ENCODE data around the gene F10.

The F10 gene

DNA sequence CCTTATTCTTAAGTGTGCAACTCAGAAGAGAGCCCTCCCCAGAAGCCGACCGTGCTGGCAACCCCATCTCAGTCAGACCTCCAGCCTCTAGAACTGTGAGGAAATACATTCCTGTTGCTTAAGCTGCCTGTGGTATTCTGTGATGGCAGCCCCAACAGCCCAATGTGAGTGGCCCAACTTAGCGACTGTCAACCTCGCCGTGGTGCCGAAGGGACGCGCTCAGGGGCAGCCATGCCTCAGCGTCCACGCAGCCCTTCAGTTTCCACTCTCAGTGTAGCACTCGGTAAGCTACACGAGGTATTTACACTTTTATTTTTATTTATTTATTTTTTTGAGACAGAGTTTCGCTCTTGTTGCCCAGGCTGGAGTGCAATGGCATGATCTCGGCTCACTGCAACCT is 54.2 kb downstream of the F10 start:
- DNase-seq: no peak

DNA sequence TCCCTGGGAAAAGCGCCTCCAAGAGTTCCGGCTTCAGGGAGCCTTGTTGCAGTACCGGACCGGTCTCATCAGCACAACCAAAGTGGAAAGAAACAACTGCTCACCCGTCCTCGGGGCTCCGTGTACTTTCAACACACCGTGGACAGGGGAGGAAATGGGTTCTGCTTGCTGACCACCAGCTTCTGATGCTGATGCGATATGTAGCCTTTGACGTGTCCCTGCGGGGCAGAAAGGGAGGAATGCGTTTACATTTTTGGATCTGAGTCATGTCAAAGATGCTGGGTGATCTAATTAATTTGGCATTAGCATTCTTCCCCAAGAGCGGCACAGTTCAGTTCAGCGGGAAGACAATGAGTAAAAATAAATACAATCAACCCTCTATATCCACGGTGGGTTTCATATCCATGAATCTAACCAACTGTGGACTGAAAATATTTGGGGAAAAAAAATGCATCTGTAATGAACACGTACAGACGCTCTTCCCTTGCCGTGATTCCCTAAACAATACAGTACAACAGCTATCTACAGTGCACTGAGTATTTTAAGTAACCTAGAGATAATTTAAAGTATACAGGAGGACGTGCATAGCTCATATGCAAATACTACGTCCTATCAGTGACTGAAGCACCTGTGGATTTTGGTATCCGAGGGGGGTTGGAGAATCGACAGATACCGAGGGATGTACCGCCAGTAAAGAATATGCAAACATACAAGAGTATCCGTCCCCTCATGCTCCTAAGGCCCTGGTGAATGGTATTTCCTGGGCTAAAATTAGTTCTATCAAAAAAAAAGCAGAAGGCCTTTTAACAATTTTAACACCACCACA is 55.7 kb downstream of the F10 start:
- DNase-seq: no peak

DNA sequence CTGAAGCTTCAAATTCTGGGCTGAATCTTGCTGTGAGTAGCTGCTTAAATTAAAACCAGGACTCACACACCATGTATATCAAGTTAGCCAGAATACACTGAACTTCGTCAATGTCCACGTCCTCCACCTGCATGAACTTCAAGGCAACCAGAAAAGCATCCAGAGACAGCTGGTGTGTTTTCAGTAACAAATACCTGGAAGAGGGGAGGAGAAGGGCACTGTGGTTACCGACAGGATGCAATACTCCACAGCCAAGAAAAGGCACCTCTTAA is 56.2 kb downstream of the F10 start:
- DNase-seq: no peak

DNA sequence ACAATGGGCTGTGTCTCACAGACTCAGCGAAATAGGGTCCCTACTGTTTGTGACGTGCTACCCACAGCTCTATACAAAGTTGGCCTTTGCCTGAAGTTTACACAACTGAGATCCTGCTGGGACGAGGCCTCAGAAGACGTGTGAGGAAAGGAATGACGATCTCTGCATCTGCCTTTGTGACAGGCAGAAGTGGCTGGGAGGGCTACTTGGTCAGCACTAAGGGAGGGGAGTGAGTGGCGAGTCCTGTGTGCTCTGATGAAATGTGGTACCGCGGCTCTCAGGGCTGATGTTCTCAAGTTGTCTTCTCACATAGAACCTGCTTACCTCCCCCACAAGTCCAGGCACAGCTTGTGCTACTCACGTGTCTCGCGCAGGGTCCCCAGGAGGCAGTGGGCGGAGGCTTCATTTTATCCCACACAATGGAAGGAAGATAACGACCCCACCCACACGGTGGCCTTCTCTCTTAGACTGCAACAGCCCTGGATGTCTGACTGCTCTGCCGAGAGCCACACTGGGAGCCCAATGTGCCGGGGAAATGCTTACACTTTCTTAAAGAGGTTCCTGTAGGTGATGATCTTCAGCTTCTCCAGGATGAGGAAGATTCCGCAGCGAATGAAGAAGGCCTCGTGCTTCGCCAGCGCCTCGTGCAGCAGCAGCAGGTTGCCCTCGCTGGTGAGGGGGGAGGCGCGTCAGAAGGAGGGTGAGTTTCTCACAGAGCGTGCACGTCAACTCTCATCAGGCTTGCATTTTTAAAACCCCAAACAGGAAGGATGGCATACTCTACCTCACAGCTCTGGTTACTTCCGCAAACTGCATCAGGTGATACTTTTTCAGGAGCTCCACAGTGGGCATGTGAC is 57.0 kb downstream of the F10 start:
- no peak for DNase-seq

DNA sequence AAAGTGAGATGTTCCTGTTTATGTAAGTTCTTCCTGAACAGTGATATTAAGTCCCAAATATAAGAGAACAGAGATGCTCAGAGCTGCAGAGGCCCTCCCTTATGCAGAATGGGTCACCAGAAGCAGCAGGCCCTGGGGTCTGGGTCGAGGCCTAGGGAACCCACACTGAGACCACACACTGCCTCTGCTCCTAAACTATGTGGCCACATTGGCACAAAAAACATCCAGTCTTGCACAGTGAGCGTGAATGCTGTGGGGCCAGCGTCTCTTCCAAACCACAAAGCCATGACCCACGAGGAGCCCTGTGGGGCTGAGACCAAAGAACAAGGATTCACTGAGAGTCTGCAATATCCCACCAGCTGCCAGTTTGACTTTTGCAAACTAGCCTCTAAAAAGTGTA is 59.4 kb downstream of the F10 start:
- DNase-seq: no peak

DNA sequence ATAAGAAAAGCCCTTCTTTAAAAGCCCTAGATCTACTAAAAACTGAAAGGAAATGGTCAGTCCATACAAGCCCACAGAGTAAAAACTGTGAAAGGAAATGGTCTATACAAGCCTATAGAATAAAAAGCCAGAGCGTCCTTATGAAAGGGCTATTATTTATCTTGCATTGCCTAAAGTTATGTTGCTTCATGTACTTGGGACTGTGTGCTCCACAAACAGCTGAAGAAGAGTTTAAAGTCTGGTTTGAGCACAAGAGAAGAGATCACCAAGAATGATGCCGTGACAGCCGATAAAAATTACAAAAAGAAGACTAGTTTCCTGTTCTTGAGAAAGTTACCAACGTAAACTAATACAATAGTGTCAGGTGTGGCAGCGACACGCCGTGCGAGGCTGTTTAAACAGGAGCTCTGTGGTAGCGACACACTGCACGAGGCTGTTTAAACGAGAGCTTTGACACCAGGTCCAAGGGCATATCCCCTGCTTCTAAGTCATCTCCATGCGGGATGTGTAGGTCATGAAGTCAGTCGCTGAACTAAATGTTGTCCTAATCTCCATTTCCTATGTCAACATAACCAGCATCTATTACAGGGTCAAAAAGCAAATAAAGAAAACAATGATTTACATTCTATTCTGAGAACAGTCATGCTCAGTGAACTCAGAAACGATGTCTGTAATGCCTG is 61.0 kb downstream of the F10 start:
- DNase-seq: no peak

DNA sequence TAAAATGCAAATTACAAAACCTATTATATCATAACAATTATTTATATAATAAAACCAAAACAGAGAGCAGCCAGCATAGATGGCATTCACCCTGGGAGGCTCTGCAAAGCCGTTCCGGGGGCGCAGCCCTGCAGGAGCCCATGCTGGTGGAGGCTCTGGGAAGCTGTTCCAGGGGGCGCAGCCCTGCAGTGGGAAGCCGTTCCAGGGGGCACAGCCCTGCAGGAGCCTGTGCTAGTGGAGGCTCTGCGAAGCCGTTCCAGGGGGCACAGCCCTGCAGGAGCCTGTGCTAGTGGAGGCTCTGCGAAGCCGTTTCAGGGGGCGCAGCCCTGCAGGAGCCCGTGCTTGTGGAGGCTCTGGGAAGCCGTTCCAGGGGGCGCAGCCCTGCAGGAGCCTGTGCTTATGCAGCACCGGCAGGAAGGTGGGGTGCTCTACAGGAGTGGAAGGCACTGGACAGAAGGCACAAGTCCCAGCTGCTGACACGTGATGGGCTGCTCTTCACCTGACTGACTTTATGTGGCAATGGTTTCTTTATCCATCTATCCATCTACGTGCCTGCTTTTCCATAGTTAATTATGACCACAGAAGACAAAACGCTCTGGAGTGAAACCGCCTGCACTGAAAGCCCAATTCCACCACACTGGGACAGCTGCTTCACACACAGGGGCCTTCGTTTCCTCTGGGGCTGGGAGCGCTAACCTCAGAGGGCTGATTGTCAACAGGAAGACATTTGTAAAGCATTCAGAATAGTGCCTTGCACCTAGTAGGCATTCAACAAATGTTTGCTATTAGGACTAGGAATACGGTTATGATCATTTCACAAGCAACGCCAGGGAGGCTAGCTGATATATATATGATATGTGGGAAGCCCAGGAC is 62.2 kb downstream of the F10 start:
- no peak for DNase-seq

DNA sequence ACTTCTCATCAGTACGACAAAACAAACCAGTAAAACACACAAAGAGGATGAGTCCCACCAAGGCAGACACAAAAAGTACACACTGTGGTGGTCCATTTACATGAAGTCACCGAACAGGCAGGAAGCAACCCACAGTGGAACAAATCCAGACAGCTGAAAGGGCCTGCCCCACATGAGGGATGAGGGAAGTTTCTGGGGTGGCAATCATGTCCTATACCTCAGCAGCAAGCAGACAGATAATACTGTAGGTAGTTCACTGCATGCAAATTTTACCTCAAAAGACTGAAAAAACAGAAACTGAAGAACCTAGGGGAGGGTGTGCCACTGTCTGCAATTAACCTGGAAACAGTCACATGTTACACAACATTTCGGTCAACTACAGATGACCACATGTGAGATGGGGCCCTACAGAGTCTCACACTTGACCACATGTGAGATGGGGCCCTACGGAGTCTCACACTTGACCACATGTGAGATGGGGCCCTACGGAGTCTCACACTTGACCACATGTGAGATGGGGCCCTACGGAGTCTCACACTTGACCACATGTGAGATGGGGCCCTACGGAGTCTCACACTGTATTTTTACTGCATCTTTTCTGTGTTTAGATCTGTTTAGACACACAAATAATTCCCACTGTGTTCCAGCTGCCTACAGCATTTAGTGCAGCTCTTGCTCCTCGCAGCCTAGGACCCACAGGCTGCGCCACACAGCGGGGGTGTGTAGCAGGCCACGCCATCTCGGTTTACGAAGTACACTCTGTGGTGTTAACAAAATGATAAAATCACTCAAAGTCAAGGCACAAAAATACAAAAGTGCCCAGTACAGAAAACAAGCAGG is 63.7 kb downstream of the F10 start:
- DNase-seq: no peak

DNA sequence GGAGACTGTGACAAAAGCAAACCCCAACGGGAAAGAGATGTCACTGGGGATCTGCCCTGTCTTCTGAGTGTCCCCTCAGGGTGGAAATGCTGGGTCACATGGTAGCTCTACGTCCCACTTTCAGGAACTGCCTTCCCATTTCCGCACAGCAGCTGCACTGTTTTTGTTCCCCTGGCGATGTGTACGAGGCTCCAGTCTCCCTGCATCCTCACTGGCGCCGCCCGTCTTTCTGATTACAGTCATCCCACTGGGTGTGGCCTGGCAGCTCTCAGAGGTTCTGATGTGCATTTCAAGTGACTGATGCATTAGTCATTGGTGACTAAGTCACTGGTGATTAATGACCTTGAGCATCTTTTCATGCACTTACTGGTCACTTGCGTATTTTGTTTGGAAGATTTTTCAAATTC is 64.7 kb downstream of the F10 start:
- DNase-seq: no peak

DNA sequence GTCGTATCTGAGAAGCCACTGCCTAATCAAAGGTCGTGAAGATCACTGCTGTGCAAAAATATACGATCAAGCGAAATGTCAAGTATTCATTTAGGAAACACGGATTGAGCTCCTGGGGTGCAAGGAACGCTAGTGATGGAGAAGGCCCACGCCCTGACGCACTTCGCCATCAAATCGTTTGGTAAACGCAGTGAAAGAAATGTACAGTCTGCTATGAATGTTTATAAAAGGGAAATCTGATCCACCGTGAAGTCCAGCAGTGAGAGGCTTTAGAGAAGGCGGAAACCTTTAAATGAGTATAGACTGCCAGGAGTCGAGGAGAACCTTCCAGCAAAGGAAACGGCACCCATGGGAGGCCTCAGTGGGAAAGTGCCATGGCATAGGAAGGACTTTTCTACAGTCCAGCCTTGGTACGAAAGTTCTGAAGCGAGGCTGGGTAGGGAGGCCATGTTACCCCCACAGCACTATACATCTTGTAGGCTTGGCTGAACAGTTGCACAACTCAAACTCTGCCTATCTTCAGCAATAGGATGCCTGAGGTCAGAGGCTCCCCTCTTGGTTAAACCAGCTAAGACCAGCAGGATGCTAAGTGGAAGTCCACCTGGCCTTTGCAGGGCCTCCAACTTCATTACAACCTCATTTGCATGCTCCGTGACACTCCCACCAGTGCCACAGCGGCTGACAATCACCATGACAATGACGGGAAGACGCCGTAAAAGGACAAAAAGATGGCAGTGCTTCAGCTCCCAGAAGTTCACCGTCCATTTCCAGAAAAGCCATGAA is 65.5 kb downstream of the F10 start:
- DNase-seq: no peak

DNA sequence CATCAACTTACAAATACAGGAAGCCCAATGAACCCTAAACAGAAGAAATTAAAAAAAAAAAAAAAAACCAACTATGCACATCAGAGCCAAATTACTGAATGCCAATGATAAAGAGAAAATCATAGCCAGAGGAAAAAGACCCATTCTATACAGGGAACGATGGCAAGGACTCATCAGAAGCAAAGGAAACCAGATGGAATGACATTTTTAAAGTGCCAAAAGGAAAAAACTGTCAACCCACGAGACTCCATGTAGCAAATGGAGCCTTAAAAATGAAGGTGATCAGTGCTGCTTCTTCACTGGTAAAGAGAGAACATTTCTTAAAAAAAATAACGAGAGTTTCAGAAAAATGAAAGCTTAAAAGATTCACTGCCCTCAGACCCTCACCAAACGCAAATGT is 67.6 kb downstream of the F10 start:
- DNase-seq: no peak

DNA sequence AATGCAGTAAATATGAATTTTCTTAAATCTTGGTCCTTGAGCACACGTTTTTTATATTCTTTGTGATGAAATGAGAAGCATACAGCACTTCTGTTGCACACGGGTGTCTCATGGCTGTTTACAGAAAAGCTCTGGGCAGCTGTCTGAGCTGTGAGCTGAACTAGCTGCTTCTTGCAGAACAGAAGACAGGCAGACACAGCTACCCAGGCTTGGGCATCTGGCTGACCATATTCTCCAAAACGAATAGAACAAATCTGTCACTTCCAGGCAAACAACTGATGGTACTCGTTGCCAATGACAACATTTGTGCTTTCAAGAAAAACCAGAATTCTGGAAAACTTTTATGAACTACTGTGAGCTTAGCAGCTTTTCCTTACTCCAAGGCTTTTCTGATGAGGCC is 69.7 kb downstream of the F10 start:
- DNase-seq: no peak

DNA sequence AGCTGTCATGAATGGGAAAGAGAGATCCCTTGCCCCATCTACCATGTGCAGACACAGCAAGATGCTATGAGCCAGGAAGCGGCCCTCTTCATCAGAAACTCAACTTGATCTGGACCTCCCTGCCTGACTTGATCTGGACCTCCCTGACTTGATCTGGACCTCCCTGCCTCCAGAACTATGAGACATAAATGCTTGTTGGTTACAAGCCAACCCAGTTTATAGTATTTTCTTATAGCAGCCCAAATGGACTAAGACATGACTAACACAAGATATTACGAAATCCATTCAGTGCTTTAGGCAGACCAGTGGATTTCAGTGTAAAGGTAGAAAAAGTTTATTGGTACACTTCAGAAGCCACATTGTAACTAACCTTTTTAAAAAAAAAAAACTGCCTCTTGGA is 70.3 kb downstream of the F10 start:
- DNase-seq: no peak

DNA sequence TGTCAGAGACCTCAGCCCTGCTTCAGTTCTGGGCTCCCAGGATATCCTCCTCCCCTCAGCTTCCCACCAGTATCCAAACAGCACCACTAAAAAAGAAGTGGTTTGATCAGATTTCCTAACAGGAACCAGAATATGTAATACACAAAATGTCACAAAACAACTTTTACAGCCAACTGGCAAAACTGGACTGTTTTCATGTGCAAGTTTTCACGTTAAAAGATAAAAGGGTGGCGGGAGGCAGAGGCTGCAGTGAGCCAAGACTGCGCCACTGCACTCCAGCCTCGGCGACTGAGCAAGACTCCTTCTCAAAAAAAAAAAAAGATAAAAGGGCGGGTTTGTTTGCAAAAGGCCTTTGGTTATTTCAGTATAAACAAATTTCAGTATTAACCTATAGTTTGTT is 72.8 kb downstream of the F10 start:
- DNase-seq: no peak

DNA sequence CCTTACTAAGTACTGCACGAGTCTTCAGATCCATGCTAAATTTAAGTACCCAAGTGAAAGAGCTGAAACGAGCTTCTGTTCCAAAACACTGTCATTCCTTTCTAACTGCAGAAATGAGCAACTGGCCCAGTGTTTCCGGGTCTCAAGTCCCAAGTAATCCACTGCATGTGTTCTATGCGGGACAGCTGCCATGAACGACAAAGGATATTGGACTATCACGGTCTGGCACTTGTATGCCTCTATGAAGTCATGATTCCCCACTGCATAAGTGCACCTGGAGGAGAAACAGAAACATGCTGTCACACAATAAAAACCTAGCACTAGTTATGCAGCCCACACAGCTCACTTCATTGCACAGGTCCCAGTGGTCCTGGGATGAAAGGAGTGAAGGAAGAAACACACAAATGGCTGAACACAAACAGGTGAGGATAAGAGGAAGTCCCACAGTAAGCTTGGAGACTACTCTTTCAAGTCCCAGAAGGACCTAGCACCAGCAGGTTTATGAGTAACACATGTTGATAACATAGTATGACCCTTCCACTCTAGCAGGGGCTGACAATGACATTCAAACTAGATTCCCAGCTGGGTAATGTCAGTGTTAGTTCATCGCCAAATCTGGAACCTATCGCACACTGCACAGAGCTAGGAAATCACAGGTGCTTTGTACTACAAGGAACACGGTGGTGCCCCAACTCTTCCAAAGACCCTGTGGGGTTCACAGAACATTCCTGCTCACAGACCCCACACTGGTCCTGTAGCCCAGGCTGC is 74.6 kb downstream of the F10 start:
- no peak for DNase-seq
